Caco-2 (cell line): Measurements from ENCODE around the gene CRTAP. TPM values are rescaled to one million over a fixed set of nuclear protein-coding genes. Genes with fewer than 3 reads are reported as not detected.

Experiments
- BruUV-seq: library from RNA; stranded (reverse); fragments of 400-500 nt; replicated peaks from 2 replicates; lab custom pipeline; 2021; lab: Mats Ljungman, UMichigan
- CTCF ChIA-PET: fragments of 300-600 bp; sonication (Branson Sonifier 250); formaldehyde crosslinking; loops from one replicate; lab custom pipeline; 2022; ENCODE audit warnings: antibody characterized with exemption; lab: Charles Lee
- POLR2A ChIA-PET: fragments of 300-600 bp; sonication (Branson Sonifier 250); formaldehyde crosslinking; loops from one replicate; lab custom pipeline; 2022; ENCODE audit warnings: antibody characterized with exemption; lab: Charles Lee
- DNase-seq, 2 experiments: peaks; one replicate each; pipeline versions ENCODE4 v3.0.0 to v3.0.0-alpha.2; 2020 to 2022
- H3K27me3 ChIP-seq: replicated peaks from 2 replicates; pipeline ENCODE4 v1.6.0; 2011; ENCODE audit warnings: low read length; ENCODE audit not compliant: control insufficient read depth, insufficient read depth
- H3K36me3 ChIP-seq: 2 replicates; pipeline ENCODE4 v1.5.1; 2011; ENCODE audit warnings: low read length; ENCODE audit not compliant: control insufficient read depth, insufficient read depth
- H3K4me1 ChIP-seq: fragments of 250-450 bp; sonication (Bioruptor Pico); 2 replicates; pipeline ENCODE4 v1.5.1; 2020; ENCODE audit warnings: mild to moderate bottlenecking
- H3K4me3 ChIP-seq: 2 replicates; pipeline ENCODE4 v1.5.1; 2011; ENCODE audit warnings: low read depth, mild to moderate bottlenecking, control low read depth, low read length
- H3K9me3 ChIP-seq: fragments of 250-450 bp; sonication (Bioruptor Pico); 2 replicates; pipeline ENCODE4 v1.5.1; 2020; ENCODE audit warnings: mild to moderate bottlenecking, moderate library complexity
- H3K27ac Mint-ChIP-seq: one replicate; pipeline ENCODE4 v1.8.0; 2022; ENCODE audit warnings: mixed read lengths; ENCODE audit not compliant: unreplicated experiment
- H3K27me3 Mint-ChIP-seq: one replicate; pipeline ENCODE4 v1.8.0; 2022; ENCODE audit warnings: mixed read lengths; ENCODE audit not compliant: insufficient read depth, unreplicated experiment
- H3K36me3 Mint-ChIP-seq: one replicate; pipeline ENCODE4 v1.8.0; 2022; ENCODE audit warnings: mild to moderate bottlenecking, mixed read lengths; ENCODE audit not compliant: insufficient read depth, unreplicated experiment
- H3K4me1 Mint-ChIP-seq: one replicate; pipeline ENCODE4 v1.8.0; 2022; ENCODE audit warnings: low read depth, mixed read lengths; ENCODE audit not compliant: unreplicated experiment
- H3K4me3 Mint-ChIP-seq: one replicate; pipeline ENCODE4 v1.8.0; 2022; ENCODE audit warnings: mild to moderate bottlenecking, moderate library complexity, mixed read lengths; ENCODE audit not compliant: unreplicated experiment
- H3K9me3 Mint-ChIP-seq: one replicate; pipeline ENCODE4 v1.8.0; 2022; ENCODE audit warnings: mixed read lengths; ENCODE audit not compliant: unreplicated experiment
- CTCF ChIP-seq, 2 experiments: fragments of 200-600 bp in 1 of 2; IDR thresholded peaks; 1 replicate in 1 of 2; 2 replicates in 1 of 2; pipeline versions ENCODE4 v1.5.1 to v1.8.0; 2011 to 2022; ENCODE audit warnings: antibody characterized with exemption in 1 of 2, control low read depth in 1 of 2, inconsistent platforms in 1 of 2, low read depth in 1 of 2, low read length in 1 of 2, mild to moderate bottlenecking in 1 of 2, moderate library complexity in 1 of 2; ENCODE audit not compliant: insufficient read depth in 1 of 2, severe bottlenecking in 1 of 2, unreplicated experiment in 1 of 2
- intact Hi-C: fragments of 100-400 bp; cut with micrococcal nuclease; formaldehyde crosslinking; loops from one replicate; pipeline ENCODE4 v1.10.0; 2022; ENCODE audit not compliant: unreplicated experiment
- total RNA-seq: library from RNA; stranded (reverse); gene quantifications from 2 replicates; pipeline ENCODE4 v1.2.3, GENCODE V29; 2022

The CRTAP gene
- total RNA-seq, 1 experiment from 2014 or later, result 144 TPM

- peak overlapping the region; percentile 84 for H3K27ac Mint-ChIP-seq
- CTCF ChIA-PET, result interaction anchor here (0.8 to 0.9 kb wide), 2 partner anchors 22 to 35 kb away, joined by 3 to 7 read pairs; no protein-coding TSS in a partner anchor
- peaks cover 4% of the 10 kb centered on the region for H3K36me3 ChIP-seq
- H3K4me3 Mint-ChIP-seq, result peak overlapping the region; percentile 95
- H3K4me1 ChIP-seq, result peaks cover 17% of the 10 kb centered on the region
- peaks cover 49% of the 10 kb centered on the region for H3K36me3 Mint-ChIP-seq
- no peaks in the 10 kb centered on the region for H3K27me3 ChIP-seq
- no peaks in the 10 kb centered on the region for H3K9me3 ChIP-seq
- H3K4me3 ChIP-seq, result peak overlapping the region; percentile 98
- POLR2A ChIA-PET, result no interaction called here
- no peaks in the 10 kb centered on the region for H3K27me3 Mint-ChIP-seq
- BruUV-seq, result no TSS peak
- H3K4me1 Mint-ChIP-seq, result peaks cover 23% of the 10 kb centered on the region
- H3K9me3 Mint-ChIP-seq, result no peaks in the 10 kb centered on the region
- DNase-seq, result peak in 1 of 2 experiments; percentile 45
- intact Hi-C loops, result loop anchor here (2.0 kb wide), 1 partner anchor 35 kb away; no protein-coding TSS in a partner anchor
- TF ChIP-seq CTCF (IDR thresholded peaks at IDR 0.05; ENCODE audit: insufficient read depth in 1 of 2, low read depth in 1 of 2, low read length in 1 of 2, severe bottlenecking in 1 of 2, unreplicated experiment in 1 of 2), result no peak
Observed at GRCh38 chr3:33096093-33096868, 17.5 kb upstream of the CRTAP start.

- H3K4me1 Mint-ChIP-seq, result peaks cover 13% of the 10 kb centered on the region
- BruUV-seq, result no TSS peak
- no peak for DNase-seq
- H3K4me3 Mint-ChIP-seq, result no peak overlapping the region
- no peak for TF ChIP-seq CTCF (IDR thresholded peaks at IDR 0.05; ENCODE audit: insufficient read depth in 1 of 2, low read depth in 1 of 2, low read length in 1 of 2, severe bottlenecking in 1 of 2, unreplicated experiment in 1 of 2)
- no peak overlapping the region for H3K4me3 ChIP-seq
- H3K27me3 ChIP-seq, result no peaks in the 10 kb centered on the region
- intact Hi-C loops, result no loop called here
- no peaks in the 10 kb centered on the region; the same call in 1 of the 2 replicates for H3K36me3 ChIP-seq
- H3K9me3 ChIP-seq, result no peaks in the 10 kb centered on the region
- H3K9me3 Mint-ChIP-seq, result no peaks in the 10 kb centered on the region
- ChIA-PET POLR2A (no interaction called here), CTCF (no interaction called here)
- no peak overlapping the region for H3K27ac Mint-ChIP-seq
- peaks cover 21% of the 10 kb centered on the region for H3K36me3 Mint-ChIP-seq
- H3K27me3 Mint-ChIP-seq, result no peaks in the 10 kb centered on the region
- H3K4me1 ChIP-seq, result peaks cover 17% of the 10 kb centered on the region
Observed at GRCh38 chr3:33099109-33099645, 14.6 kb upstream of the CRTAP start.

GRCh38 chr3:33099701-33100100, 14.1 kb upstream of the CRTAP start:
- TF ChIP-seq CTCF (IDR thresholded peaks at IDR 0.05; ENCODE audit: insufficient read depth in 1 of 2, low read depth in 1 of 2, low read length in 1 of 2, severe bottlenecking in 1 of 2, unreplicated experiment in 1 of 2), result no peak
- BruUV-seq, result no TSS peak
- Histone ChIP-seq H3K27me3 (no peaks in the 10 kb centered on the region), H3K9me3 (no peaks in the 10 kb centered on the region), H3K36me3 (no peaks in the 10 kb centered on the region), H3K4me3 (no peak overlapping the region), H3K4me1 (peaks cover 17% of the 10 kb centered on the region)
- Mint-ChIP-seq H3K36me3 (peaks cover 17% of the 10 kb centered on the region), H3K4me1 (peaks cover 13% of the 10 kb centered on the region), H3K27me3 (no peaks in the 10 kb centered on the region), H3K27ac (no peak overlapping the region), H3K9me3 (no peaks in the 10 kb centered on the region), H3K4me3 (no peak overlapping the region)
- POLR2A ChIA-PET, result no interaction called here
- DNase-seq, result no peak
- CTCF ChIA-PET, result no interaction called here
- intact Hi-C loops, result no loop called here
